MM.1S (cell line): ENCODE data around the gene BTRC.
"Not testable (repeated sequence)": the region's sequence is repeated elsewhere in the genome, so short reads cannot be mapped to it uniquely, and the experiment has no call there.

Source experiments
- DNase-seq: peaks from one replicate; pipeline ENCODE4 v3.0.0-alpha.2; 2015
- H2AFZ ChIP-seq: fragments of 300-600 bp; sonication (generic); 2 replicates; pipeline ENCODE4 v1.6.0; 2016; ENCODE audit warnings: antibody characterized with exemption, low read length
- H3F3A ChIP-seq: fragments of 300-600 bp; sonication (generic); 2 replicates; pipeline ENCODE4 v1.6.1; 2016; ENCODE audit warnings: mild to moderate bottlenecking, antibody characterized with exemption, low read length, moderate library complexity, mixed read lengths; ENCODE audit not compliant: insufficient read depth
- H3K27ac ChIP-seq: fragments of 300-600 bp; sonication (generic); 2 replicates; pipeline ENCODE4 v1.5.1; 2016; ENCODE audit warnings: mild to moderate bottlenecking, low read length
- H3K27me3 ChIP-seq: fragments of 300-600 bp; sonication (generic); replicated peaks from 2 replicates; pipeline ENCODE4 v1.6.0; 2016; ENCODE audit warnings: low read length; ENCODE audit not compliant: insufficient read depth
- H3K36me3 ChIP-seq: fragments of 300-600 bp; sonication (generic); replicated peaks from 2 replicates; pipeline ENCODE4 v1.6.1; 2016; ENCODE audit warnings: mild to moderate bottlenecking, low read length, mixed read lengths; ENCODE audit not compliant: insufficient read depth
- H3K4me1 ChIP-seq: fragments of 300-600 bp; sonication (generic); 2 replicates; pipeline ENCODE4 v1.6.1; 2016; ENCODE audit warnings: low read length, mixed read lengths
- H3K4me2 ChIP-seq: fragments of 300-600 bp; sonication (generic); 2 replicates; pipeline ENCODE4 v1.6.0; 2016; ENCODE audit warnings: low read depth, low read length
- H3K4me3 ChIP-seq: fragments of 300-600 bp; sonication (generic); 2 replicates; pipeline ENCODE4 v1.5.1; 2016; ENCODE audit warnings: low read length, mixed read lengths
- H3K79me2 ChIP-seq: fragments of 300-600 bp; sonication (generic); 2 replicates; pipeline ENCODE4 v1.6.1; 2016; ENCODE audit warnings: mixed run types, low read length, mixed read lengths
- H3K9ac ChIP-seq: fragments of 300-600 bp; sonication (generic); 2 replicates; pipeline ENCODE4 v1.6.1; 2016; ENCODE audit warnings: low read length, mixed read lengths
- H3K9me2 ChIP-seq: fragments of 300-600 bp; sonication (generic); replicated peaks from 2 replicates; pipeline ENCODE4 v1.6.1; 2016; ENCODE audit warnings: mild to moderate bottlenecking, low read length, mixed read lengths; ENCODE audit not compliant: insufficient read depth
- H3K9me3 ChIP-seq: fragments of 300-600 bp; sonication (generic); replicated peaks from 2 replicates; pipeline ENCODE4 v1.6.1; 2016; ENCODE audit warnings: mild to moderate bottlenecking, low read length, mixed read lengths; ENCODE audit not compliant: insufficient read depth
- H4K20me1 ChIP-seq: fragments of 300-600 bp; sonication (generic); 2 replicates; pipeline ENCODE4 v1.6.1; 2016; ENCODE audit warnings: mild to moderate bottlenecking, low read length, moderate library complexity, mixed read lengths; ENCODE audit not compliant: insufficient read depth
- CTCF ChIP-seq: fragments of 300-600 bp; sonication (generic); IDR thresholded peaks from 2 replicates; pipeline ENCODE4 v1.5.1; 2016; ENCODE audit warnings: antibody characterized with exemption, low read length, mixed read lengths
- EZH2 ChIP-seq: fragments of 300-600 bp; sonication (generic); optimal IDR thresholded peaks from 2 replicates; pipeline ENCODE3; 2017; ENCODE audit warnings: low read depth, mild to moderate bottlenecking, antibody characterized with exemption, low read length, mixed read lengths
- EZH2phosphoT487 ChIP-seq: fragments of 300-600 bp; sonication (generic); IDR thresholded peaks from 2 replicates; pipeline ENCODE4 v1.6.1; 2018; ENCODE audit warnings: antibody characterized with exemption, low read length

BTRC gene

GRCh38 chr10:101330631-101331225, 23.2 kb upstream of the BTRC start:
- Histone ChIP-seq H3K79me2 (no peaks in the 10 kb centered on the region), H3K27me3 (no peaks in the 10 kb centered on the region), H4K20me1 (no peaks in the 10 kb centered on the region), H3K9me3 (no peaks in the 10 kb centered on the region), H3F3A (no peaks in the 10 kb centered on the region), H3K9me2 (no peaks in the 10 kb centered on the region), H3K36me3 (no peaks in the 10 kb centered on the region), H2AFZ (no peak overlapping the region), H3K9ac (no peak overlapping the region), H3K27ac (no peak overlapping the region), H3K4me2 (no peak overlapping the region), H3K4me1 (no peaks in the 10 kb centered on the region), H3K4me3 (no peak overlapping the region)
- no peak for TF ChIP-seq EZH2phosphoT487
- TF ChIP-seq EZH2 = no peak
- no peak for TF ChIP-seq CTCF
- no peak for DNase-seq

GRCh38 chr10:101331956-101332355, 22.0 kb upstream of the BTRC start:
- no peaks in the 10 kb centered on the region for H3F3A ChIP-seq
- no peaks in the 10 kb centered on the region for H3K4me1 ChIP-seq
- no peaks in the 10 kb centered on the region for H4K20me1 ChIP-seq
- no peak overlapping the region for H3K9ac ChIP-seq
- no peaks in the 10 kb centered on the region for H3K79me2 ChIP-seq
- H3K27me3 ChIP-seq = no peaks in the 10 kb centered on the region
- H3K4me2 ChIP-seq = no peak overlapping the region
- no peak overlapping the region for H3K4me3 ChIP-seq
- DNase-seq = no peak
- H2AFZ ChIP-seq = no peak overlapping the region
- H3K9me2 ChIP-seq = no peaks in the 10 kb centered on the region
- H3K27ac ChIP-seq = no peak overlapping the region
- no peaks in the 10 kb centered on the region for H3K36me3 ChIP-seq
- no peaks in the 10 kb centered on the region for H3K9me3 ChIP-seq
- TF ChIP-seq EZH2phosphoT487 (no peak), EZH2 (no peak), CTCF (no peak)

GRCh38 chr10:101334259-101334658, 19.7 kb upstream of the BTRC start:
- not testable (repeated sequence) for H3K4me2 ChIP-seq, H3K36me3 ChIP-seq, H3K4me3 ChIP-seq, H4K20me1 ChIP-seq, H2AFZ ChIP-seq, H3F3A ChIP-seq, H3K9me3 ChIP-seq, H3K27me3 ChIP-seq, H3K27ac ChIP-seq, H3K79me2 ChIP-seq, DNase-seq, H3K4me1 ChIP-seq, H3K9me2 ChIP-seq, H3K9ac ChIP-seq

GRCh38 chr10:101336382-101336781, 17.6 kb upstream of the BTRC start:
- no peak overlapping the region for H3K9ac ChIP-seq
- H4K20me1 ChIP-seq = no peaks in the 10 kb centered on the region
- H3K36me3 ChIP-seq = no peaks in the 10 kb centered on the region
- H3K79me2 ChIP-seq = no peaks in the 10 kb centered on the region
- H3K4me3 ChIP-seq = no peak overlapping the region
- DNase-seq = no peak
- H3K27ac ChIP-seq = no peak overlapping the region
- no peaks in the 10 kb centered on the region for H3K9me3 ChIP-seq
- no peaks in the 10 kb centered on the region for H3K9me2 ChIP-seq
- no peaks in the 10 kb centered on the region for H3F3A ChIP-seq
- no peak overlapping the region for H3K4me2 ChIP-seq
- H2AFZ ChIP-seq = no peak overlapping the region
- no peaks in the 10 kb centered on the region for H3K4me1 ChIP-seq
- H3K27me3 ChIP-seq = no peaks in the 10 kb centered on the region
- TF ChIP-seq CTCF (no peak), EZH2 (no peak), EZH2phosphoT487 (no peak)
